ENCODE results near the gene GNAI1. TPM values are rescaled to one million over a fixed set of nuclear protein-coding genes. Genes with fewer than 3 reads are reported as not detected.

GNAI1 gene
- total RNA-seq, 2 donors from 2014 or later = 21.5 to 27.0 TPM

GRCh38 chr7:80204919-80205318, 70.3 kb downstream of the GNAI1 start:
- peaks cover 17% of the 10 kb centered on the region for H3K36me3 Mint-ChIP-seq (ENCODE audit: low read depth)
- Histone ChIP-seq H3K4me3 (ENCODE audit: low read length) (no peak overlapping the region), H3K36me3 (ENCODE audit: control insufficient read depth, insufficient read depth, low read length) (peaks cover 43% of the 10 kb centered on the region), H3K9ac (ENCODE audit: extremely low read depth, low read length, poor library complexity, severe bottlenecking) (no peak overlapping the region), H3K27me3 (ENCODE audit: control insufficient read depth, insufficient read depth, low read length, poor library complexity, severe bottlenecking) (no peaks in the 10 kb centered on the region), H3K9me3 (ENCODE audit: control insufficient read depth, low read length) (no peaks in the 10 kb centered on the region), H3K4me1 (ENCODE audit: control insufficient read depth, insufficient read depth, low read length) (peaks cover 4% of the 10 kb centered on the region), H3K27ac (ENCODE audit: low read depth, low read length) (no peak overlapping the region)
- DNase-seq = no peak
- WGBS, 2 experiments (ENCODE audit: insufficient coverage in 1 of 2, insufficient read length in 1 of 2) = 100% methylated on average over 1 of the region's 1 CpG; no CpG with 5 or more reads in 1 of the 2 experiments
- no peaks in the 10 kb centered on the region for H3K4me1 Mint-ChIP-seq
- no peak overlapping the region for H3K27ac Mint-ChIP-seq
- H3K27me3 Mint-ChIP-seq (ENCODE audit: insufficient read depth) = no peaks in the 10 kb centered on the region
- TF ChIP-seq CTCF (conservative IDR thresholded peaks at IDR 0.05) = no peak
- no peak overlapping the region for H3K4me3 Mint-ChIP-seq
- no peaks in the 10 kb centered on the region for H3K9me3 Mint-ChIP-seq

- Histone ChIP-seq H3K36me3 (ENCODE audit: control insufficient read depth, insufficient read depth, low read length) (peaks cover 39% of the 10 kb centered on the region), H3K27me3 (ENCODE audit: control insufficient read depth, insufficient read depth, low read length, poor library complexity, severe bottlenecking) (no peaks in the 10 kb centered on the region), H3K9ac (ENCODE audit: extremely low read depth, low read length, poor library complexity, severe bottlenecking) (no peak overlapping the region), H3K9me3 (ENCODE audit: control insufficient read depth, low read length) (no peaks in the 10 kb centered on the region), H3K27ac (ENCODE audit: low read depth, low read length) (no peak overlapping the region), H3K4me3 (ENCODE audit: low read length) (no peak overlapping the region), H3K4me1 (ENCODE audit: control insufficient read depth, insufficient read depth, low read length) (peaks cover 4% of the 10 kb centered on the region)
- H3K4me3 Mint-ChIP-seq = no peak overlapping the region
- no peaks in the 10 kb centered on the region for H3K27me3 Mint-ChIP-seq (ENCODE audit: insufficient read depth)
- H3K27ac Mint-ChIP-seq = no peak overlapping the region
- no peaks in the 10 kb centered on the region for H3K4me1 Mint-ChIP-seq
- H3K36me3 Mint-ChIP-seq (ENCODE audit: low read depth) = peaks cover 13% of the 10 kb centered on the region
- no peak for TF ChIP-seq CTCF (conservative IDR thresholded peaks at IDR 0.05)
- DNase-seq = no peak
- no peaks in the 10 kb centered on the region for H3K9me3 Mint-ChIP-seq
- WGBS, 2 experiments (ENCODE audit: insufficient coverage in 1 of 2, insufficient read length in 1 of 2) = 100% methylated on average over 2 of the region's 2 CpGs; no CpG with 5 or more reads in 1 of the 2 experiments
Observed at GRCh38 chr7:80206763-80207162, 72.1 kb downstream of the GNAI1 start.

GRCh38 chr7:80207501-80207900, 72.9 kb downstream of the GNAI1 start:
- Mint-ChIP-seq H3K9me3 (no peaks in the 10 kb centered on the region), H3K36me3 (ENCODE audit: low read depth) (peaks cover 10% of the 10 kb centered on the region), H3K4me1 (no peaks in the 10 kb centered on the region), H3K27me3 (ENCODE audit: insufficient read depth) (no peaks in the 10 kb centered on the region), H3K27ac (no peak overlapping the region), H3K4me3 (no peak overlapping the region)
- DNase-seq = no peak
- no peak overlapping the region for H3K9ac ChIP-seq (ENCODE audit: extremely low read depth, low read length, poor library complexity, severe bottlenecking)
- no peaks in the 10 kb centered on the region for H3K27me3 ChIP-seq (ENCODE audit: control insufficient read depth, insufficient read depth, low read length, poor library complexity, severe bottlenecking)
- H3K9me3 ChIP-seq (ENCODE audit: control insufficient read depth, low read length) = no peaks in the 10 kb centered on the region
- 96 to 100% methylated on average over 1 to 2 of the region's 2 CpGs for WGBS, 2 experiments (ENCODE audit: insufficient coverage in 1 of 2, insufficient read length in 1 of 2)
- H3K36me3 ChIP-seq (ENCODE audit: control insufficient read depth, insufficient read depth, low read length) = peaks cover 47% of the 10 kb centered on the region
- peaks cover 4% of the 10 kb centered on the region for H3K4me1 ChIP-seq (ENCODE audit: control insufficient read depth, insufficient read depth, low read length)
- no peak for TF ChIP-seq CTCF (conservative IDR thresholded peaks at IDR 0.05)
- H3K4me3 ChIP-seq (ENCODE audit: low read length) = no peak overlapping the region
- H3K27ac ChIP-seq (ENCODE audit: low read depth, low read length) = no peak overlapping the region
